ENCODE data around the gene NAALADL2.

GRCh38 chr3:175640958-175641357 lies 781.8 kb downstream of the NAALADL2 start:
- TF ChIP-seq, protein P1, sequence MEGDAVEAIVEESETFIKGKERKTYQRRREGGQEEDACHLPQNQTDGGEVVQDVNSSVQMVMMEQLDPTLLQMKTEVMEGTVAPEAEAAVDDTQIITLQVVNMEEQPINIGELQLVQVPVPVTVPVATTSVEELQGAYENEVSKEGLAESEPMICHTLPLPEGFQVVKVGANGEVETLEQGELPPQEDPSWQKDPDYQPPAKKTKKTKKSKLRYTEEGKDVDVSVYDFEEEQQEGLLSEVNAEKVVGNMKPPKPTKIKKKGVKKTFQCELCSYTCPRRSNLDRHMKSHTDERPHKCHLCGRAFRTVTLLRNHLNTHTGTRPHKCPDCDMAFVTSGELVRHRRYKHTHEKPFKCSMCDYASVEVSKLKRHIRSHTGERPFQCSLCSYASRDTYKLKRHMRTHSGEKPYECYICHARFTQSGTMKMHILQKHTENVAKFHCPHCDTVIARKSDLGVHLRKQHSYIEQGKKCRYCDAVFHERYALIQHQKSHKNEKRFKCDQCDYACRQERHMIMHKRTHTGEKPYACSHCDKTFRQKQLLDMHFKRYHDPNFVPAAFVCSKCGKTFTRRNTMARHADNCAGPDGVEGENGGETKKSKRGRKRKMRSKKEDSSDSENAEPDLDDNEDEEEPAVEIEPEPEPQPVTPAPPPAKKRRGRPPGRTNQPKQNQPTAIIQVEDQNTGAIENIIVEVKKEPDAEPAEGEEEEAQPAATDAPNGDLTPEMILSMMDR (IDR thresholded peaks at IDR 0.05): no peak
- no peak for TF ChIP-seq POLR2A (IDR thresholded peaks at IDR 0.05)
